CD14-positive monocyte (primary cell): ENCODE measurements around the gene BDH1. TPM values are rescaled to one million over a fixed set of nuclear protein-coding genes. Genes with fewer than 3 reads are reported as not detected.

Experiments
- DNase-seq, 3 donors: peaks; one replicate each; pipeline ENCODE4 v3.0.0-alpha.2; 2011 to 2022
- H2AFZ ChIP-seq: 2 replicates; pipeline ENCODE4 v1.6.0; 2012; ENCODE audit warnings: mild to moderate bottlenecking, low read depth, low read length, inconsistent platforms; ENCODE audit not compliant: insufficient read depth, poor library complexity, severe bottlenecking
- H3K27ac ChIP-seq, 2 donors: 1 replicate in 1 of 2; 2 replicates in 1 of 2; pipeline ENCODE4 v1.5.1; 2012 to 2013; ENCODE audit warnings: low read length in 2 of 2, control low read depth in 1 of 2, inconsistent platforms in 1 of 2, low read depth in 1 of 2, mild to moderate bottlenecking in 1 of 2
- H3K27me3 ChIP-seq, 2 donors: one replicate each; pipeline versions ENCODE4 v1.6.0 to v1.6.1; 2011 to 2013; ENCODE audit warnings: low read length in 2 of 2; ENCODE audit not compliant: control insufficient read depth in 2 of 2, insufficient read depth in 2 of 2
- H3K36me3 ChIP-seq, 2 donors: replicated peaks in 1 of 2; 1 replicate in 1 of 2; 2 replicates in 1 of 2; pipeline versions ENCODE4 v1.5.1 to v1.6.1; 2012 to 2013; ENCODE audit warnings: low read length in 2 of 2, control low read depth in 1 of 2, inconsistent platforms in 1 of 2, mild to moderate bottlenecking in 1 of 2; ENCODE audit not compliant: insufficient read depth in 2 of 2, control insufficient read depth in 1 of 2
- H3K4me1 ChIP-seq, 2 donors: 1 replicate in 1 of 2; 2 replicates in 1 of 2; pipeline versions ENCODE4 v1.5.1 to v1.6.1; 2012 to 2013; ENCODE audit warnings: low read length in 2 of 2, control low read depth in 1 of 2, inconsistent platforms in 1 of 2, mild to moderate bottlenecking in 1 of 2, moderate library complexity in 1 of 2; ENCODE audit not compliant: insufficient read depth in 2 of 2, control insufficient read depth in 1 of 2
- H3K4me2 ChIP-seq: replicated peaks from 2 replicates; pipeline ENCODE3; 2012; ENCODE audit warnings: low read length, moderate library complexity, mild to moderate bottlenecking; ENCODE audit not compliant: poor library complexity, severe bottlenecking; ENCODE audit errors: extremely low read depth
- H3K4me3 ChIP-seq, 3 experiments: fragments of 200-600 bp in 1 of 3; sonication (generic) in 1 of 3; replicated peaks in 1 of 3; 1 replicate in 2 of 3; 2 replicates in 1 of 3; pipeline ENCODE4 v1.5.1; 2011 to 2013; ENCODE audit warnings: low read length in 3 of 3, mild to moderate bottlenecking in 3 of 3, control low read depth in 2 of 3, low read depth in 2 of 3, inconsistent platforms in 1 of 3, moderate library complexity in 1 of 3
- H3K79me2 ChIP-seq: 2 replicates; pipeline ENCODE4 v1.6.0; 2012; ENCODE audit warnings: mild to moderate bottlenecking, control low read depth, inconsistent platforms, low read length, moderate library complexity; ENCODE audit not compliant: insufficient read depth
- H3K9ac ChIP-seq: 2 replicates; pipeline ENCODE4 v1.6.0; 2017; ENCODE audit warnings: low read length, mild to moderate bottlenecking; ENCODE audit not compliant: insufficient read depth, poor library complexity, severe bottlenecking
- H3K9me3 ChIP-seq, 2 donors: replicated peaks in 1 of 2; 1 replicate in 1 of 2; 2 replicates in 1 of 2; pipeline versions ENCODE4 v1.5.1 to v1.6.1; 2012 to 2013; ENCODE audit warnings: low read length in 2 of 2, control low read depth in 1 of 2; ENCODE audit not compliant: control insufficient read depth in 1 of 2, insufficient read depth in 1 of 2
- H4K20me1 ChIP-seq: 2 replicates; pipeline ENCODE4 v1.6.0; 2012; ENCODE audit warnings: mild to moderate bottlenecking, low read length, control low read depth, moderate library complexity; ENCODE audit not compliant: insufficient read depth
- H3K27ac Mint-ChIP-seq, 7 donors: one replicate each; pipeline ENCODE4 v1.8.0; 2020; ENCODE audit warnings: mild to moderate bottlenecking in 7 of 7, mixed read lengths in 7 of 7, moderate library complexity in 6 of 7, inconsistent platforms in 2 of 7
- H3K27me3 Mint-ChIP-seq, 3 donors: one replicate each; pipeline ENCODE4 v1.8.0; 2021 to 2022; ENCODE audit warnings: low read depth in 3 of 3, mild to moderate bottlenecking in 3 of 3, mixed read lengths in 3 of 3, moderate library complexity in 3 of 3, inconsistent platforms in 1 of 3
- H3K36me3 Mint-ChIP-seq, 2 donors: one replicate each; pipeline ENCODE4 v1.8.0; 2020; ENCODE audit warnings: mixed read lengths in 2 of 2, inconsistent platforms in 1 of 2, mild to moderate bottlenecking in 1 of 2
- H3K4me1 Mint-ChIP-seq: one replicate; pipeline ENCODE4 v1.8.0; 2020; ENCODE audit warnings: mild to moderate bottlenecking, mixed read lengths
- H3K4me3 Mint-ChIP-seq, 2 donors: one replicate each; pipeline ENCODE4 v1.8.0; 2020; ENCODE audit warnings: mild to moderate bottlenecking in 2 of 2, mixed read lengths in 2 of 2, moderate library complexity in 1 of 2
- H3K9me3 Mint-ChIP-seq, 7 donors: one replicate each; pipeline ENCODE4 v1.8.0; 2020 to 2022; ENCODE audit warnings: mixed read lengths in 7 of 7, mild to moderate bottlenecking in 6 of 7, moderate library complexity in 6 of 7, inconsistent platforms in 2 of 7
- WGBS: methylation state at CpG from one replicate; pipeline ENCODE4 v1.1.5; 2013; ENCODE audit warnings: missing lambda C conversion rate; ENCODE audit not compliant: insufficient coverage; 5-methylcytosine and 5-hydroxymethylcytosine counted together
- intact Hi-C, 2 donors: fragments of 100-400 bp; cut with micrococcal nuclease; formaldehyde crosslinking; loops; one replicate each; pipeline versions ENCODE4 v1.15.0 to v1.15.1; 2023
- polyA plus RNA-seq, 3 donors: library from polyadenylated mRNA; depleted of rRNA in 1 of 3; unstranded in 2 of 3; stranded (reverse) in 1 of 3; fragments of 300-500 nt in 2 of 3; fragments of >200 nt in 1 of 3; fragmentation: Illumina TruSeq in 2 of 3; gene quantifications; 1 replicate in 2 of 3; 2 replicates in 1 of 3; pipeline ENCODE4 v1.2.3, GENCODE V29; 2012 to 2021
- TF ChIP-seq, protein P1 (sequence below): fragments of 200-600 bp; IDR thresholded peaks from one replicate; pipeline ENCODE4 v1.8.0; 2022; ENCODE audit warnings: antibody characterized with exemption, mild to moderate bottlenecking

The BDH1 gene
- polyA plus RNA-seq, 3 donors: 2.8 to 5.3 (median 5.2) TPM

DNA sequence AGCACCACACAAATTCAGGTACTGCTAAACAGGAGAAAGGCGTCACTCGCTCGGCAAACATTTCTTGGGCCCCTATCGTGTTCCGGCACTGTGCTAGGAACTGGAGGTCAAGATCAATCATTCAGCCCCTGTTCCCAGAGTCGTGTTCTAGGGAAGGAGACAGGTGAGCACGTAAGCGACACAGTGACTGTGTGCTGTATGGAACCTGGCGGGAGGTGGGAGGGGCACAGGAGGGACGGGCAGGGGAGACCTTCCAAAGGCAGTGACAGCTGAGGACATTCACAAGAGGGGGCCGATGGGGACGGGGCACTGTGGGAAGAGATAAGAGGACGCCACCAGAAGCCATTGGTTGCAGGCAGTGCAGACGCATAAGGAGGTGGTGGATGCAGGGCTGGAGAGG lies 32.2 kb downstream of the BDH1 start:
- peaks cover 23 to 61% of the 10 kb centered on the region in 2 donors for H3K36me3 ChIP-seq

DNA sequence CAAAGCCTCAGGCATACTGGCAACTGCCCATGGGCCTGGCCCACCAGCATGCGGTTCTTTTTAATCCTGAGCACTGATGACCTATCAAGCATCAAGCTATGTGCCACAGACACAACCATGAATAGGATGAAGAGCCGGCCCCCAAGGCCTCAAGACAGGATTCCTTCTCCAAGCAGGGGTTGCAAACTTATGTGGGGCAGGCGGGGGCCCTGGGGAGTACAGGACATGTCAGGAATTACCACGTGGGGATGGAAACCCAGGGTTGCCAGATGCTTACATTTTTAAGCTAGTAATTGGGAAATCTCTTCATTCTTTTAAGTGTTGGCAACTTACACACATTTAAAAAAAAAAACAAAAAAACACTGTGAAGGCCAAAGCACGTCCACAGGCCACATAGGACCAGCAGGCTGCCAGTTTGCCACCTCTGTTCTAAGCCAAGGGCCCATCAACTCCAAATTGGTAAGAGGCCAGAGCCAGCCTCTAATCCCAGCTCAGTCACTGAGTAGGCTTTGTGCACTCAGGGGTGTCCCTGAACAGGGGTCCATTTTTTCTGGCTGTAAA lies 32.8 kb downstream of the BDH1 start:
- peaks cover 52 to 54% of the 10 kb centered on the region in 2 donors for H3K36me3 Mint-ChIP-seq
- no peaks in the 10 kb centered on the region for H3K27me3 Mint-ChIP-seq
- Histone ChIP-seq H3K4me1 (no peaks in the 10 kb centered on the region), H2AFZ (no peak overlapping the region), H3K27me3 (no peaks in the 10 kb centered on the region), H3K4me2 (no peak overlapping the region), H3K27ac (no peak overlapping the region), H3K9ac (no peak overlapping the region), H3K79me2 (no peaks in the 10 kb centered on the region), H3K9me3 (no peaks in the 10 kb centered on the region), H3K4me3 (no peak overlapping the region), H3K36me3 (peaks cover 20 to 56% of the 10 kb centered on the region in 2 donors), H4K20me1 (no peaks in the 10 kb centered on the region)
- H3K4me1 Mint-ChIP-seq: no peaks in the 10 kb centered on the region
- no peak for DNase-seq
- peak overlapping the region in 1 of 7 donors; percentile 18 for H3K27ac Mint-ChIP-seq
- H3K4me3 Mint-ChIP-seq: no peak overlapping the region
- 100% methylated on average over 1 of the region's 5 CpGs for WGBS
- intact Hi-C loops: no loop called here
- H3K9me3 Mint-ChIP-seq: no peaks in the 10 kb centered on the region
- TF ChIP-seq, protein P1, sequence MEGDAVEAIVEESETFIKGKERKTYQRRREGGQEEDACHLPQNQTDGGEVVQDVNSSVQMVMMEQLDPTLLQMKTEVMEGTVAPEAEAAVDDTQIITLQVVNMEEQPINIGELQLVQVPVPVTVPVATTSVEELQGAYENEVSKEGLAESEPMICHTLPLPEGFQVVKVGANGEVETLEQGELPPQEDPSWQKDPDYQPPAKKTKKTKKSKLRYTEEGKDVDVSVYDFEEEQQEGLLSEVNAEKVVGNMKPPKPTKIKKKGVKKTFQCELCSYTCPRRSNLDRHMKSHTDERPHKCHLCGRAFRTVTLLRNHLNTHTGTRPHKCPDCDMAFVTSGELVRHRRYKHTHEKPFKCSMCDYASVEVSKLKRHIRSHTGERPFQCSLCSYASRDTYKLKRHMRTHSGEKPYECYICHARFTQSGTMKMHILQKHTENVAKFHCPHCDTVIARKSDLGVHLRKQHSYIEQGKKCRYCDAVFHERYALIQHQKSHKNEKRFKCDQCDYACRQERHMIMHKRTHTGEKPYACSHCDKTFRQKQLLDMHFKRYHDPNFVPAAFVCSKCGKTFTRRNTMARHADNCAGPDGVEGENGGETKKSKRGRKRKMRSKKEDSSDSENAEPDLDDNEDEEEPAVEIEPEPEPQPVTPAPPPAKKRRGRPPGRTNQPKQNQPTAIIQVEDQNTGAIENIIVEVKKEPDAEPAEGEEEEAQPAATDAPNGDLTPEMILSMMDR: no peak

More for the DNA sequence above, 32.2 kb downstream of the BDH1 start:
- Mint-ChIP-seq H3K4me1 (no peaks in the 10 kb centered on the region), H3K27me3 (no peaks in the 10 kb centered on the region), H3K9me3 (no peaks in the 10 kb centered on the region), H3K36me3 (peaks cover 58% of the 10 kb centered on the region in 2 donors), H3K4me3 (no peak overlapping the region), H3K27ac (no peak overlapping the region)
- Histone ChIP-seq H3K4me1 (no peaks in the 10 kb centered on the region), H2AFZ (no peak overlapping the region), H3K27ac (no peak overlapping the region), H4K20me1 (no peaks in the 10 kb centered on the region), H3K27me3 (no peaks in the 10 kb centered on the region), H3K9me3 (no peaks in the 10 kb centered on the region), H3K4me3 (no peak overlapping the region), H3K4me2 (no peak overlapping the region), H3K9ac (no peak overlapping the region), H3K79me2 (no peaks in the 10 kb centered on the region)
- intact Hi-C loops: no loop called here
- TF ChIP-seq, protein P1: no peak
- no peak for DNase-seq
- 95% methylated on average over 12 of the region's 14 CpGs for WGBS
